HUES48 (cell line): ENCODE data around the gene TUBA3D.
"Not testable (repeated sequence)": the region's sequence is repeated elsewhere in the genome, so short reads cannot be mapped to it uniquely, and the experiment has no call there.

ENCODE experiments used
- H3K27ac ChIP-seq: one replicate; pipeline ENCODE4 v1.7.0; 2013; ENCODE audit warnings: low read depth, low read length, inconsistent platforms
- H3K27me3 ChIP-seq: 2 replicates; pipeline ENCODE4 v1.6.1; 2013; ENCODE audit warnings: mild to moderate bottlenecking, low read length; ENCODE audit not compliant: control insufficient read depth, insufficient read depth
- H3K36me3 ChIP-seq: 2 replicates; pipeline ENCODE4 v1.6.1; 2013; ENCODE audit warnings: low read length; ENCODE audit not compliant: control insufficient read depth, insufficient read depth
- H3K4me1 ChIP-seq: 2 replicates; pipeline ENCODE4 v1.6.1; 2013; ENCODE audit warnings: mild to moderate bottlenecking, low read length; ENCODE audit not compliant: control insufficient read depth, insufficient read depth
- H3K4me3 ChIP-seq: 2 replicates; pipeline ENCODE4 v1.5.1; 2013; ENCODE audit warnings: mild to moderate bottlenecking, low read depth, low read length
- H3K9ac ChIP-seq: 2 replicates; pipeline ENCODE4 v1.6.1; 2013; ENCODE audit warnings: mild to moderate bottlenecking, low read depth, low read length, moderate library complexity
- H3K9me3 ChIP-seq: 2 replicates; pipeline ENCODE4 v1.6.1; 2013; ENCODE audit warnings: low read length; ENCODE audit not compliant: control insufficient read depth, insufficient read depth

The TUBA3D gene

DNA sequence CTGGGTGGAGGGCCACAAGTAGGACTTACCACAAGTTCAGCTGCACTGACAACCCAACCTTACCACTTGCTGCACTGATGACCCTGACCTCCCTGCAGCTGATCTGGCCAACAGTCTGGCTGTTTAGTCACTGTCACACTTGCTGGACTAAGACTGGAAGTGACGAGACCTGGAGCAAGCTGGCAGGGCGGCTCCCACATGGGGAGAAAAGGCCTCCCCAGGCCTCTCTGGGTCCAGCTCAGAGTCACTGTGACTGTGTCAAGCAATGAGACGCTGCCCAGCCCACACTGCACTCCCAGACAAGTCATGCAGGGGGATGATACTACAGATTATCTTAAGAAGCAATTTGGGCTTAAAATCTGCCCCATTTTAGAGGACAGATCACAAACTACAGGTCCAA, 5.0 kb upstream of the TUBA3D start:
- H3K9ac ChIP-seq, H3K4me1 ChIP-seq, H3K9me3 ChIP-seq, H3K36me3 ChIP-seq, H3K27me3 ChIP-seq, H3K27ac ChIP-seq, H3K4me3 ChIP-seq: not testable (repeated sequence)

- H3K4me1 ChIP-seq, H3K9ac ChIP-seq, H3K9me3 ChIP-seq, H3K4me3 ChIP-seq, H3K27me3 ChIP-seq, H3K27ac ChIP-seq, H3K36me3 ChIP-seq: not testable (repeated sequence)
Observed at GRCh38 chr2:131471624-131472023, 4.3 kb upstream of the TUBA3D start.

- not testable (repeated sequence) for H3K27ac ChIP-seq, H3K9me3 ChIP-seq, H3K4me3 ChIP-seq, H3K36me3 ChIP-seq, H3K27me3 ChIP-seq, H3K4me1 ChIP-seq, H3K9ac ChIP-seq
Observed at GRCh38 chr2:131473266-131473665, 2.7 kb upstream of the TUBA3D start.

GRCh38 chr2:131476363-131476762, 444 bp downstream of the TUBA3D start:
- H3K9me3 ChIP-seq, H3K36me3 ChIP-seq, H3K27ac ChIP-seq, H3K27me3 ChIP-seq, H3K9ac ChIP-seq, H3K4me1 ChIP-seq, H3K4me3 ChIP-seq: not testable (repeated sequence)

DNA sequence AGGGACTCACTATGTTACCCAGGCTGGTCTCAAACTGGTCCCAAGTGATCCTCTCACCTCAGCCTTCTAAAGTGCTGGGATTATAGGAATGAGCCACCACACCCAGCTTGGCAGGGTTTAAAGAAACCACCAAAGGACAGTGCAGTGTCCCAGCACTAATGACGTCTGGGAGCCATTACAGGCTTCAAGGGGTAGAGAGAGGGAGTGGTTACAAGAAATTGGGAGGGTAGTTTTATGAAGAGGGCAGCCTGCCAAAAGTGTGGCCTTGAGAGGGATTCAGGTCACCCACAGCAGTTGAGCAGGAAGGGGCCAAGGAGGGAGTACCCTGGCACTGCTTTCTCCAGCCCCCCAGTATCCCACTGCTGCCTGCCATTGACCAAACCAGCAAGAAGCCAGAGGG, 1.3 kb downstream of the TUBA3D start:
- not testable (repeated sequence) for H3K36me3 ChIP-seq, H3K4me1 ChIP-seq, H3K9ac ChIP-seq, H3K4me3 ChIP-seq, H3K27me3 ChIP-seq, H3K27ac ChIP-seq, H3K9me3 ChIP-seq

GRCh38 chr2:131478074-131478849, 2.3 kb downstream of the TUBA3D start:
- not testable (repeated sequence) for H3K9ac ChIP-seq, H3K9me3 ChIP-seq, H3K36me3 ChIP-seq, H3K27ac ChIP-seq, H3K4me1 ChIP-seq, H3K4me3 ChIP-seq, H3K27me3 ChIP-seq

DNA sequence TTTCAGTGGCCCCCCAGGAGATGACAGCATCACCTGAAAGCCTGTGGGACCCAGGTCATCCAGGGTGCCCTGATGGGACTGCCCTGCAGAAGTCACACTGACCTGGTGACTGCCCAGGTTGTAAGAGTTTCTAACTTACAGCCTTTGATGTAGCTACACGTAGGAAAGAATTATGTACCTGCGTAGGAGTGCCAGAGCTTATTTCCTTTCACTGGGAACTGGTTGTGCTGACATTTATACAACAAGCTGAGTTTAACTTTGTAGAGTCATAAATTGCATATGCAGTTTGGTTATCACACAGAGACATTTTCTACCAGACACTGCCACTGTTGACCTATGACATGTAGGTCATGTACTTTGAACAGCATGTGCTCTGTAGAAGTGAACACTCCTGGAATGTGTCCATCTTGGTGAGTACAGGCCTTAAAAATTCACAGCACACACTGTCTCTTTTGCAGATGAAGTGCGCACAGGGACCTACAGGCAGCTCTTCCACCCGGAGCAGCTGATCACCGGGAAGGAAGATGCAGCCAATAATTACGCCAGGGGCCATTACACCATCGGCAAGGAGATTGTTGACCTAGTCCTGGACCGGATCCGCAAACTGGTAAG, 3.0 kb downstream of the TUBA3D start:
- not testable (repeated sequence) for H3K9ac ChIP-seq, H3K27ac ChIP-seq, H3K4me3 ChIP-seq, H3K4me1 ChIP-seq, H3K36me3 ChIP-seq, H3K27me3 ChIP-seq, H3K9me3 ChIP-seq

DNA sequence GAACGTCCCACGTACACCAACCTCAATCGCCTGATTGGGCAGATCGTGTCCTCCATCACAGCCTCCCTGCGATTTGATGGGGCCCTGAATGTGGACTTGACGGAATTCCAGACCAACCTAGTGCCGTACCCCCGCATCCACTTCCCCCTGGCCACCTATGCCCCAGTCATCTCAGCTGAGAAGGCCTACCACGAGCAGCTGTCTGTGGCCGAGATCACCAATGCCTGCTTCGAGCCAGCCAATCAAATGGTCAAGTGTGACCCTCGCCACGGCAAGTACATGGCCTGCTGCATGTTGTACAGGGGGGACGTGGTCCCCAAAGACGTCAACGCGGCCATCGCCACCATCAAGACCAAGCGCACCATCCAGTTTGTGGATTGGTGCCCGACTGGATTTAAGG, 4.4 kb downstream of the TUBA3D start:
- H3K4me3 ChIP-seq, H3K27me3 ChIP-seq, H3K9me3 ChIP-seq, H3K36me3 ChIP-seq, H3K27ac ChIP-seq, H3K9ac ChIP-seq, H3K4me1 ChIP-seq: not testable (repeated sequence)

DNA sequence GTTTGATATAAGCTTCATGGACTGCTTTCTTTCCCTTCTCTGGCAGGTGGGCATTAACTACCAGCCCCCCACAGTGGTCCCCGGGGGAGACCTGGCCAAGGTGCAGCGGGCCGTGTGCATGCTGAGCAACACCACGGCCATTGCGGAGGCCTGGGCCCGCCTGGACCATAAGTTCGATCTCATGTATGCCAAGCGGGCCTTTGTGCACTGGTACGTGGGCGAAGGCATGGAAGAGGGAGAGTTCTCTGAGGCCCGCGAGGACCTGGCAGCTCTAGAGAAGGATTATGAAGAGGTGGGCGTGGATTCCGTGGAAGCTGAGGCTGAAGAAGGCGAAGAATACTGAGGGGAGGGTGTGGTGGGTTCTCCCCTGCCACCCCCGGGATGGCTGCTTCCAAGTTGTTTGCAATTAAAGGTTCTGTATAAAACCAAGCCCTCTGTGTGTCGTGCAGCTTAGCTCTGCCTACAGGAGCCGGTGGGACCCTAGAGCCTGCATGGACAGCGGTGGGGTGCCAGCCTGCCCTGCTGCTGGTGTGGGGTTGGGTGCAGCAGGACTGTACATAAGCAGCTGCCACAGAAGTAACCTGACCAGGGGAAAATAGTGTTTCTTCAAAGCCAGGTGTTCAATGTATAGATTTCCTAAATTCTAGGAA, 6.7 kb downstream of the TUBA3D start:
- H3K36me3 ChIP-seq, result not testable (repeated sequence)

DNA sequence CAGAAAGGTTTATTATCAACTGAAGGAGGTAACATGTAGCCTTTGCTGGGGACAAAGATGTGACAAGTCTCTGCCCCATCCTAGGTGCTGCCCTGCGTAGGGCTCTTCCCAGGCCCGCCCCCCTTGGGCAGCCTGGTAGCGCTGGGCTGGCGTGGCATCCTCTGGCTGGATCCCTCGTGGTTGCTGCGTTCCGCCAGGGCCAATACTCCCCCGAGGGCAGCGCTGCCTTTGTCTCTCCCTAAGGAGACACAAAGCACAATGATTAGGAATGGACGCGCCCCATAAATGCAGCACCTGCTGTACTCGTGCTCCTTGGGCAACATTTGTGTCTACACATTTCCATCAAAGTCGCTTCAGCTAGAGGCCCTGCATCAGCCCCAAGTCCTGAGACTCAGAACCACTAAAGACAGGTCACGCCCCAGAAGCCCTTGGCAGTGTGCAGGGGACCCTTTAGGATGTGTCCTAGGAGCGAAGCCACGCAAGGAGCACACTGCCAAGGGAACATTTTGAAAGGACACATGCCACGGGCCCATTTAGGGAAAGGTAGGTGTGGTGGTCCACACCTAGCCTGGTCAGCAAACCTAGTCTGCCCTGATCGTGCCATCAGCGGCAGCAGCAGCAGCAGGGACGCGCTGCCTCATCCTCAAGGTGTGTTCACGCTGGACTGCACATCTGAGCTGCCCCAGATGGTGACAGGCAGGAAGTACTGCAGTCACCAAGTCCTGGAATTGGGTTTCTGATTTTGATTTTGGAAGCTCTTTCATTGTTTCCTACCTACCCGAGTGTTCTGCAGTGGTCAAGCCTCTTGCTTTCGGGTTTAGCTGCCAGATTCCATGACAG, 8.3 kb downstream of the TUBA3D start:
- not testable (repeated sequence) for H3K27me3 ChIP-seq, H3K27ac ChIP-seq, H3K9ac ChIP-seq, H3K4me3 ChIP-seq, H3K36me3 ChIP-seq, H3K9me3 ChIP-seq, H3K4me1 ChIP-seq

More for the DNA sequence above, 6.7 kb downstream of the TUBA3D start:
- not testable (repeated sequence) for H3K27me3 ChIP-seq, H3K4me1 ChIP-seq, H3K27ac ChIP-seq, H3K4me3 ChIP-seq, H3K9me3 ChIP-seq, H3K9ac ChIP-seq

DNA sequence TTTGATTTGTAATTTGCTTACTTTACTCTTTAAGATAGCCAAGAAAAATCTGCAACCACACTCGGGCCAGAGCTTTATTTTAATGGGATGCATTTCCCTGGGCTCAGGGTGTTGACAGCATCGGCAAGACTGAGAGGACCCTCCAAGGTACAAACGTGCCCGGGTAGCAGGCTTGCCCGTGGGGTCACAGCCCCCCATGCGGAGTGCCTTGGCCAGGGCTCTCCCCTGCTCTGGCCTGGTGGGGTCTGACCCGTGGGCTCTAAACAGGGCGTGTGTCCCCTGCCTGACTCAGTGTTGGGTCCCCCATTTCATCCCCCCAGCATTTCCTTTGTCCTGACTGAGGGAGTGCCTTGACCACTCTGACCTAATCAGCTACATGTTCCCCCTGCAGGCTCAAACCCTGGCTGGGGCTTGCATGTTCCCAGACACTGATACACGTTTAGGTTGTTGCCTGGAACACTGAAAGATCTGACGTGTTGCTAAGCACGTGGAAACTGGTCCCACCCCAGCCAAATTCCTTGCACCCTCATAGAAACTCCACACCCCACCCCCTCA, 9.1 kb downstream of the TUBA3D start:
- not testable (repeated sequence) for H3K9me3 ChIP-seq, H3K4me1 ChIP-seq, H3K27ac ChIP-seq, H3K4me3 ChIP-seq, H3K36me3 ChIP-seq, H3K27me3 ChIP-seq, H3K9ac ChIP-seq
